Erythroblast (primary cell): ENCODE results near the gene CDH10.

Experiments
- GATA1 ChIP-seq: IDR thresholded peaks from 2 replicates; pipeline ENCODE4 v1.6.1; 2011; ENCODE audit warnings: low read depth, mild to moderate bottlenecking, control low read depth, low read length, moderate library complexity
- POLR2A ChIP-seq: IDR thresholded peaks from 2 replicates; pipeline ENCODE4 v1.6.1; 2011; ENCODE audit warnings: mild to moderate bottlenecking, low read length

GRCh38 chr5:24480952-24481351, 163.8 kb downstream of the CDH10 start:
- TF ChIP-seq POLR2A (no peak), GATA1 (no peak)
